Right lobe of liver (tissue), 4 donors: ENCODE measurements around the gene AK1.

ENCODE experiments used
- CTCF ChIP-seq, 4 donors: fragments of 200-600 bp in 3 of 4; fragments of 450-650 bp in 1 of 4; IDR thresholded peaks; one replicate each; pipeline versions ENCODE4 v1.5.1 to v1.8.0; 2016 to 2022; ENCODE audit warnings: antibody characterized with exemption in 4 of 4, mild to moderate bottlenecking in 2 of 4
- POLR2A ChIP-seq: fragments of 450-650 bp; IDR thresholded peaks from one replicate; pipeline ENCODE4 v1.6.1; 2017; ENCODE audit warnings: antibody characterized with exemption, mild to moderate bottlenecking
- donor health status: DM: no; HTN: no; CAD: no.
- donor health status: DM: no; HTN: no; CAD: no.
- donor health status: DM: no; HTN: yes; CAD: no.

- TF ChIP-seq POLR2A (peak; percentile 39), CTCF (IDR thresholded peaks at IDR 0.05) (no peak)
These were observed 41.9 kb upstream of the AK1 start for GRCh38 chr9:127919253-127919815.
